ENCODE results near the gene PRKAR2A. TPM values are rescaled to one million over a fixed set of nuclear protein-coding genes. Genes with fewer than 3 reads are reported as not detected.
"Not testable (repeated sequence)": the region's sequence is repeated elsewhere in the genome, so short reads cannot be mapped to it uniquely, and the experiment has no call there.

Gene PRKAR2A
- total RNA-seq, 6 donors from 2014 or later = 13.0 to 62.3 (median 31.4) TPM

DNA sequence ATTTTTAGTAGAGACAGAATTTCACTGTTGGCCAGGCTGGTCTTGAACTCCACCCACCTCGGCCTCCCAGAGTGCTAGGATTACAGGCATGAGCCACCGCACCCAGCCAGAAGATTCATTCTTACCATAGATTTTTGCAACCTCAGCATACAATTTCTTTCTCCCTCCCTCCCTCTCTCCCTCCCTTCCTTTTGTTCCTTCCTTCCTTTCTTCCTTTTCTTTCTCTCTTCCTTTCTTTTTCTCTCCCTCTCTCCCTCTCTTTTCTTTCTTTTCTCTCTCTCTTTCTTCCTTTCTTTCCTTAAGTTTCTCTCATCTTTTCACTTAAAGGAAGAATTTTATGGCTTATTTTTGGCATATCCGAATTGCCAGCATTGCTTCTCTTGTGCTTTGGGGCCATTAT is 58.0 kb downstream of the PRKAR2A start:
- no peak for TF ChIP-seq POLR2AphosphoS5 (IDR thresholded peaks at IDR 0.05)
- TF ChIP-seq POLR2A (IDR thresholded peaks at IDR 0.05) = no peak
- no peak for TF ChIP-seq EP300 (IDR thresholded peaks at IDR 0.05)
- peaks cover 0 to 19% (median 6%) of the 10 kb centered on the region in 4 donors for H3K36me3 ChIP-seq
- no peaks in the 10 kb centered on the region for H3K27me3 ChIP-seq
- DNase-seq (no peak), ATAC-seq (ENCODE audit: low FRiP score in 2 of 2) (no peak)
- no peaks in the 10 kb centered on the region for H3K9me3 ChIP-seq
- H3K4me3 ChIP-seq = no peak overlapping the region
- H3K27ac ChIP-seq = no peak overlapping the region
- 97 to 98% methylated on average over 3 of the region's 3 CpGs for WGBS, 2 donors
- no peaks in the 10 kb centered on the region for H3K4me1 ChIP-seq

GRCh38 chr3:48788544-48789162 is 59.0 kb downstream of the PRKAR2A start:
- Histone ChIP-seq H3K4me3 (no peak overlapping the region), H3K4me1 (no peaks in the 10 kb centered on the region), H3K36me3 (peaks cover 0 to 29% (median 5%) of the 10 kb centered on the region in 4 donors), H3K27me3 (no peaks in the 10 kb centered on the region), H3K27ac (no peak overlapping the region), H3K9me3 (no peaks in the 10 kb centered on the region)
- TF ChIP-seq POLR2A (IDR thresholded peaks at IDR 0.05) (no peak), EP300 (IDR thresholded peaks at IDR 0.05) (no peak)
- WGBS, 2 donors = 31 to 58% methylated on average over 1 of the region's 1 CpG
- no peak for ATAC-seq (ENCODE audit: low FRiP score in 2 of 2)
- no peak for DNase-seq

DNA sequence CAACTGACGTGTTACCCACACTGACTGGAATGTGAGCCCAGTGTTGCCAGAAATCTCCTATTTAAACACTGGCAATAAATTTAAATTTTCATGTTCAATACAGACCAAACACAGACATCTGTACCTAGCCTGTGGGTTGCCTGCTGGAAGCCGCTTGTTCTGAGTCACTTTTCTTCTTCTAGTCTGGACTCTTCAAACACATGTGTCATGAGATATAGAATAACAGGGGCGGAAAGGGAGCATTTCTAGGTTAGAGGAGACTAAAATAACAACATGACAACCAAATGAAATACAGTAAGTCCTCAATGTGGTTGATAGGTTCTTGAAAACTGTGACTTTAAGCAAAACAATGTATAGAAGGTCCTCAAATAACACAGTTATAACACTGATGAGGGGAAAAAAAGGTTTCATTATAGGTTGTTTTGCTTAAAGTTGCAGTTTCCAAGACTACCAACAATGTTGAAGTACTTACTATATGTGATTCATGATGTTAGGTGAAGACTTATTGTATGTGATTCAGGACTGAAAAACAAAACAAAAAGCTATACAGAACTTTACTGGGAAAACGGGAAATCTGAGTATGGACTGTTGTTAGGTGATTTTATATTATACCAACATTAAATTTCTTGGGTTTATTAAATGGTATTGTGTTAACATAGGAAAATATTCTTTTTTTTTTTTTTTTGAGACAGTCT is 63.1 kb downstream of the PRKAR2A start:
- DNase-seq (no peak), ATAC-seq (ENCODE audit: low FRiP score in 2 of 2) (no peak)
- H3K27ac ChIP-seq = no peak overlapping the region
- H3K27me3 ChIP-seq = no peaks in the 10 kb centered on the region
- H3K36me3 ChIP-seq = peaks cover 0 to 39% (median 22%) of the 10 kb centered on the region in 4 donors
- no peak overlapping the region for H3K4me3 ChIP-seq
- no peaks in the 10 kb centered on the region for H3K9me3 ChIP-seq
- no peaks in the 10 kb centered on the region for H3K4me1 ChIP-seq
- no peak for TF ChIP-seq CTCF (IDR thresholded peaks at IDR 0.05)
- no peak for TF ChIP-seq EP300 (IDR thresholded peaks at IDR 0.05)
- no peak for TF ChIP-seq POLR2A (IDR thresholded peaks at IDR 0.05)
- no peak for TF ChIP-seq POLR2AphosphoS5 (IDR thresholded peaks at IDR 0.05)
- WGBS, 2 donors = 90 to 95% methylated on average over 4 of the region's 4 CpGs

GRCh38 chr3:48783304-48783703 is 64.4 kb downstream of the PRKAR2A start:
- TF ChIP-seq EP300 (IDR thresholded peaks at IDR 0.05) (no peak), POLR2A (IDR thresholded peaks at IDR 0.05) (no peak), POLR2AphosphoS5 (IDR thresholded peaks at IDR 0.05) (no peak), CTCF (IDR thresholded peaks at IDR 0.05) (no peak)
- H3K27ac ChIP-seq = no peak overlapping the region
- no peak overlapping the region for H3K4me3 ChIP-seq
- no peaks in the 10 kb centered on the region for H3K9me3 ChIP-seq
- H3K4me1 ChIP-seq = no peaks in the 10 kb centered on the region
- WGBS, 2 donors = 91% methylated on average over 6 of the region's 6 CpGs
- DNase-seq (no peak), ATAC-seq (ENCODE audit: low FRiP score in 2 of 2) (no peak)
- H3K27me3 ChIP-seq = no peaks in the 10 kb centered on the region
- peaks cover 0 to 39% (median 22%) of the 10 kb centered on the region in 4 donors for H3K36me3 ChIP-seq

DNA sequence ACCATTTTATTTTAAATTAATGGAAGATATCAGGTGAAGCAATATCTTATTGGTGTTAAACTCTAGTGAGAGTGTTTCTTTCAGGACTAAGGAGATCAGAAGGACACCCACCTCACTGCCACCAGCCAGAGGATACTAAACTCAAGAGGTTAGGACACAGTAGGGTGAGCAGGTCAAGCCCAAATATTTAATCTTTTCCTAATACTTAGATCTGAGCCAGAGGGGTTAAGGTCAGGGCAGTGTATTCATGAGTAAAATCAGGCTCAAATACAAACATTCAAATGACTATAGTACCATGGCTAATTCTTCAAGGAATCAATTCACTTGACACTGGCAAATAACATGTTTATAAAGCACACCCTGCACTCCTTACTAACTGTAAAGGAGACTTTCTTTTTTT is 65.6 kb downstream of the PRKAR2A start:
- Histone ChIP-seq H3K27me3 (no peaks in the 10 kb centered on the region), H3K36me3 (peaks cover 0 to 39% (median 26%) of the 10 kb centered on the region in 4 donors), H3K27ac (no peak overlapping the region), H3K4me1 (no peaks in the 10 kb centered on the region), H3K9me3 (no peaks in the 10 kb centered on the region), H3K4me3 (no peak overlapping the region)
- ATAC-seq (ENCODE audit: low FRiP score in 2 of 2) (no peak), DNase-seq (no peak)
- TF ChIP-seq POLR2AphosphoS5 (IDR thresholded peaks at IDR 0.05) = no peak
- TF ChIP-seq CTCF (IDR thresholded peaks at IDR 0.05) = no peak
- no peak for TF ChIP-seq POLR2A (IDR thresholded peaks at IDR 0.05)
- no peak for TF ChIP-seq EP300 (IDR thresholded peaks at IDR 0.05)

- not testable (repeated sequence) for H3K9me3 ChIP-seq; H3K4me1 ChIP-seq; H3K27ac ChIP-seq; DNase-seq; H3K27me3 ChIP-seq; H3K4me3 ChIP-seq; ATAC-seq (ENCODE audit: low FRiP score in 2 of 2)
- H3K36me3 ChIP-seq = peaks cover 0 to 34% (median 27%) of the 10 kb centered on the region in 4 donors
- WGBS, 2 donors = 93 to 96% methylated on average over 8 of the region's 8 CpGs
Measured at GRCh38 chr3:48778565-48778964, 69.1 kb downstream of the PRKAR2A start.

Data from upper lobe of left lung (tissue), 6 donors.